Activated effector memory CD4-positive, alpha-beta T cell treated with Interleukin-2 at 50 U/mL for 16 hours (primary cell): ENCODE data around the gene KAT8.
"Not testable (repeated sequence)": the region's sequence is repeated elsewhere in the genome, so short reads cannot be mapped to it uniquely, and the experiment has no call there.

ENCODE experiments used
- DNase-seq: peaks from one replicate; pipeline ENCODE4 v3.0.0-alpha.2; 2020

The KAT8 gene

DNA sequence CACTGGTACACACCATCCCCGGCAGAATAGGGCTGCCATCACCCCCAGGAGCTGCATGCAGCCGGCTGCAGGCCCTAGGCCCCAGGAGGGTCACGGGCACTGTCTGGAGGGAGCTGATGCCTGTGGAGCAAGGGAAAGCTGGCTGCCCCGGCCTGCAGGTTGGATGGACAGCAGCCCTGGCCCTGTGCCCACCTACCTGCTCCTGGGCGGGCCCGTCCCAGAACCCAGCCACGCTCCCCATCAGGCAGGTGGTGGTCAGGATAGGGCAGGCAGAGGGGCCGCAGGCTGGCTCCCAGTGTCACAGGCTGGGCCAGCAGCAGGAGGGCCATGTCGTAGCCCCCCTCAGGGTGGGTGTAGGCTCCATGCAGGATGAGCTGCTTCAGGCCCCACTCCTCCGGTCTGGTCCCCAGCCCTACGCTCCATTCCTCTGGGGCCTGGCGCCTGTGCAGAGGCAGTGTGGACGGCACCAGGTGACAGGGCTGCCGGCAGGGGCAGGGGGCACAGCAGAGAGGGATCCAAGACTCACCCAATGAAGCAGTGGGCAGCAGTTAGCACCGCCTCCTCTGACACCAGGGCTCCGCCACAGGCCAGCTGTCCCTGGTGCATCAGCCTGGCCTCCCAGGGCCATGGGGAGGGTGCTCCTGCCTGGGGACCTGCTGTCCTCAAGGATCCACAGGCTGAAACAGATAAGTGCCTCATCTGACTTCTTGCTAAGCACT lies 32.7 kb upstream of the KAT8 start:
- no peak for DNase-seq

DNA sequence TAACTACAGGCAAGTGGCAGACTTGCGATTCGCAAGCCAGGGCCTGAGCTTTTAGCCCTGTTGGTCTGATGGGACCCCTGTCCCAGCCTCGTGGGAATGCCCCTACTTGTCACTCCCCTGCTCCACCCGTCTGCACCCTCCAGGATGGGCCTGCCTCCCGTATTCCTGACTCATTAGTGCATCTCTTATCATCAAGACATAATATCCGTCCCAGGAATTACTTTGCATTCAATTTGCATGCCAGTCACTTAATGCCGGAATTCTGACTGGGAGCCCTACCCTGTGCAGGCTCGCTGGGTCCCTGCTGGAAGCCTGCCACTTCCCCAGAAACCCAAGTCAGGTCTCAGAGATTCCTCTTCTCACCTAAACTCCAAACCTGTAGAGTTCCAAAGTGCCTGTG lies 32.1 kb upstream of the KAT8 start:
- DNase-seq: no peak

DNA sequence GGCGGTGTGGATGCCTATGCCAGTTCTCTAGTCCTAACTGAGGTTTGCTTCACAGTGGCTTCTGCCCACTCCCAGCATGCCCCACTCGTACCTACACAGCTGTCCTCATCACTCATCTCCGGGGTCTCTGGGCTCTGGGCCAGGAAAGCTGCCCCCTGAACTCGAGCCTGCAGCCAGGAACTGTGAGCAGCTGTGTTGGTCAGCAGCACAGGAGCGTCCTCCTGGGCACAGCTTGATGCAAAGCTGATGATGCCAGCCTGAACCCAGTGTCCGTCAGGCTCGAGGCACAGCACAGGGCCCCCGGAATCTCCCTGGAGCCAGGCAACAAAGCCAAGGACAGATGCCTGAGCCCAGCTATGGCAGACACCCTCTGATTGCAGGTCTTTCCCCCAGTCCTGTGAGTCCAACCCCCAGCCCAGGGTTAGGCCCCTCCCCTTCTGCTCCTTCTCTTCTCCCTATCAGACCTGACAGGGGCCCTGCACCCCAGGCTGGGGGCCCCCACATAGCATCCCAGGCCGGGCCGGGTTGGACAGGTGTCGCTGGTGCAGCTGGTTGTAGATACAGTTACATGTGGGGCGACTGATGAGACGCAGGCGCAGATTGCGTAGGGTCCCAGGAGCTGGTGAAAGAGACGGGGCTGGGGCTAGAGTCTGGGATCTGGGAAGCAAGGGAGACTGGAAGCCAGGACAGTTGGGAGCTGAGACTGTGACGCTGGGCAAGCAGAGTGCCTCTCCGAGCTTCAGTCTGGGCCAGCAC lies 31.4 kb upstream of the KAT8 start:
- DNase-seq: no peak

DNA sequence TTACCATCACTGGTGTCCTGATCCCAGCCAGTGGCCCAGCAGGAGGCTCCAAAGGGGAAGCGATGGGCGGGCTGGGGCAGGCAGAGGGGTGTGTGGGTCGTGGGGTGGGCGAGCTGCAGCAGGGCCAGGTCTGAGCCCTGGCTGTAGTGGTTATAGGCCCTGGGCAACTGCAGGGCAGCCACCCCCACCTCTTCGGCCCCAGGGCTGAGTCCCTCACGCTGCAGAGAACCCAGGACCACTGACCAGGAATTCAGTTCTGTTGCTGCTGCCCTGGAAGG lies 30.9 kb upstream of the KAT8 start:
- no peak for DNase-seq

DNA sequence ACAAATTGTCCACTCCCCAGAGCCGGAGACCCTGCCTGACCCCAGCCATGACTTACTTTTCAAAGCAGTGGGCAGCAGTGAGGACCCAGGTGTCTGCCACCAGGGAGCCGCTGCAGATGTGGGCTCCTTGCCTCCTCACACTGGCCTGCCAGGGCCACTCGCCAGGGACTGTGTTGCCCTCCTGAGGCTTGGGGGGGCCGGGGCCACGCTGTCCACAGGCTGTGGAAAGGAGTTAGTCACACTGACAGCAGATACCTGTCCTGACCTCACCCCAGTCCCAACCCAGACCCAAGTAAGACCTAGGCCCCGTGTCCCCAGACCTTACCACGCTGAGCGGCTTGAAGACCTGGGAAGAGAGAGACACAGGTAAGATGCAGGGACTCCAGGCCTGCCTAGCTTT lies 30.0 kb upstream of the KAT8 start:
- DNase-seq: no peak

DNA sequence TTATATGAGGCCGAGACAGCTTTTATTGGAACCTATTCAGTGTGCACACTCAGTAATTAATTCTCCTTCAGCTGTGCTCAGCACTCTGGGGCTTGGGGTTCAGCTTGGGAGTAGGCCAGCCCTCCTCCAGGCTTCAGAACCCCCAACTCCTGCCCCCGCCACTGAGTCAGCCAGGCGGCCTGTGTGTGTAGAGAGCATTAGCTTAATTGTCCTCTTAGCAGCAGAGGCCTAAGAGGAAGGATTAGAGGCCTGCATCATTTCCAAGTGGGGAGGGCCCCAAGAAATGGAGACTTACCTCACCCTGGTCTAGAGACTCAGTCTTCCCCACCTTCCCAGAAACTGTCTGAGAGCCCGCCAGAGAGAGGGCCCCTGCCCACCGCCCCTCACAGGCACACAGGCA lies 29.5 kb upstream of the KAT8 start:
- DNase-seq: no peak

DNA sequence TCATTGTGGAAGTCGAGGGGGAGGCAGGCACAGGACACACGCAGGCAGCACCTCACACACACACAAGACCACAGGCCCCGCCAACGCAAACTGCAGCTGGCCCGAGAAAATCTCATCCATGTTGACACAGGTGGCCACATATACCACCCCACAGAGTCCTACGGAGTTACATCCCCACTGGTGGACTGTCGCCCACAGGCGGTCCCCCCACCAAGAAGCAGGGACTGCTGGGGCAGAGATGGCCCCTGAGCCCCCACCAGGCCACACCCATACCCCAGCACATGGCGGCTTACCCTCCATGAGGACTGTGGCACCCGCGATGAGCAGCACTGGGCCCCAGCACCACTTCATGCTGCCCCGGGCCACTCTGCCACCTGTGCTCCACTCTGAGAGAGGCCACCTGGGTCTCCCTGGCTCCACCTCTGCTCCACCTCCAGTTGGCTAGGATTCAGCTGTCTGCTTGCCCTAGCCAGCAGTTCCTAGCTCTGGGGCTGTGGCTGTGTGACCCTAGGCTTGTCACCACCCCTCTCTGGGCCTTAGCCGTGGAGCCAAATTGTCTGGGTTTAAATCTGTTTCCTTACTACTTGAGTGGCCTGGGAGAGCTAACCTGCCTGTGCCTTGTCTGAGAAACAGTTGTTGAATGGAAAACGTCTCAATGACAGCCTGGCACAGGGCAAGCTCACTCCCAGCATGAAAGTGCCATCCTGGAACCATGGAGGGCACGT lies 28.8 kb upstream of the KAT8 start, which contains the start of gene PRSS53:
PRSS53 (minus strand) TSS at position 485 of the 725 bp plus-strand sequence; CDS start at position 351, 134 bp downstream.
- no peak for DNase-seq

DNA sequence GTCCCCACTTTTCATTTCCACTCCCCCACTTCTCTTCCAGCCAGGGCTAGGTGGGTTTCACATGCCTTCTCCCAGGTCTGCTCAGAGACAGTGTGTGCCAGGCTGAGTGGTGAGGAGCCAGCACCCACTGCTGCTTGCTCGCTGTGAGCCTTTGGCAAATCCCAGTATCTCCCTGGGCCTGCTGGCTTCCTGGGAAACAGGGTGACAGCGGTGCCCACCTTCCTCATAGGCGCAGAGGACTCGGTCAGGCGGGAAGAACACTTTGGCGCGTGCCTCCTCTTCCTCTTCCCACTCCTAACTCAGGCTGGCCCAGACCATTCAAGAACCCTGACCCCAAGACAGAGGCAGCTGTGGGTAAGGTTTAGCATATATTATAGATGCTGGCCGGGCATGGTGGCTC lies 28.3 kb upstream of the KAT8 start:
- DNase-seq: no peak

DNA sequence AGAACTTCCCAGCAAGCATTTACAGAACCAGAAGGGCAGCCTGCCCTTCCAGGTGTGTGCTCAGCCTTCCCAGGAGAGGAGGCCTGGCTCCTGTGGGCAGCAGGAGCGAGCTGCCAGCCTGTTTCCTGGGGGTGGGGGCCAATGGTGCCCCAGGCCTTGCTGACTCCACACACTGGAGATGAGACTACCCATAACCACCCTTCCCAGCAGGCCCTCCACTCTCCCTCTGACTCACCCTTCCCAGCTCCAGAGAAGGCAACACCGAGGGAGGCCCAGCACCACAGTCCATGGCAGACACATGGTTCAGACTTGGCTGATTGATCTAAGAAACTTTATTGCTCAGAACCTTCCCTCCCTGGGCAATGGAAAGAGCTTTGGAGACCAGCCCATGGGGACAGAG lies 26.9 kb upstream of the KAT8 start:
- no peak for DNase-seq

DNA sequence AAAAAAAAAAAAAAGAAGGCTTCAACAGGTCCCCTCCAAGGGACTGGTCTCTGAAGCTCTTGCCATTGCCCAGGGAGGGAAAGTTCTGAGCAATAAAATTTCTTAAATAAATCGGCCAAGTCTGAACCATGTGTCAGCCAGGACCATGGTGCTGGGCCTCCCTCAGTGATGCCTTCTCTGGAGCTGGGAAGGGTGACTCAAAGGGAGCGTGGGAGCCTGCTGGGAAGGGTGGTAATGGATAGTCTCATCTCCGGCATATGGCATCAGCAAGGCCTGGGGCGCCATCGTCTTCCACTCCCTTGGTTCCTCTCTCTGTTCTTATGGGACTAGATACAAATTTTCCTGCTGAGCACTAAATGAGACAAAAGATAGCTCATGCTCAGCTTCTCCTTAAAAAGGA lies 25.1 kb upstream of the KAT8 start:
- DNase-seq: no peak

DNA sequence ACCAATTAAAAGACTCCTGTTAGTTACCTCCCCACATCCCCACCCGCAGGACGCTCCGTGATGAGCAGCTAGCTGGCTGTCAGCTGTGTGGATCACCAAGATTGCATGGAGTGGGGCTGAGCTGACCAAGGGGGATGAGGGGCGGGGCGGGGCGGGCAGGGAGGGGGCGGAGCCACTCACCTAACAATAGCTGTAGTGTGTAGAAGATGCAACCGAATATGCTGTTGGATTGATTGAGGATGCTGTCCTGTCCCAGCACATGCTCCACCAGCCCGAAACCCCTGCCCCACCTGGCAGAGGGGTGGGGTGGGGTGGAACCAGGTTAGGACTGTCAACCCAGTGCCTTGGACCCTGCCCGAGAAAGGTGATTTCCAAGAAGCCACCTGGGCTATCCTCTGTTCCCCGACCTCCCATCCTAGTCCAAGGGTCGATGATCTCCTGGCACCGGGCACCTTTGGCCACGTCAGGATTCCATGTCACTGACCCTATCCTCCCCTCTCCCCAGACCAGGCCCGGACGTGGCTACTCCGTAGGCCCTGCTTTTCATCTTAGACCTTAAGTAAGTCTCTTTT lies 24.2 kb upstream of the KAT8 start:
- no peak for DNase-seq

DNA sequence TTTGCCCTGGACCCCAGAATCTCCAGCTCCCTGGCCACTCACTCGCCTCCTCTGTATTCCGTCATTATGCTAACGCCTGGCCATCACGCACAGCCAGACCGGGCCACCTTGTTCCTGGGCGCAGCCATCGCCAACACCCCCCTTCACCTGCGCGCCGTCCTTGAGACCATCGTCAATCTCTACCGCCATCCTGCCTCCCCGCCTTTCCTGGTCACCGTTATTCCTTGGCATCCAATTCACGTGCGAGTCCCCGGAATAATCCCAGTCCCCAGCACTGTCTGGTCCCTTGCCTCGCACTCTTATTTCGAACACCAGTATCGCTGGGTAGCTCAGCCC lies 23.4 kb upstream of the KAT8 start:
- DNase-seq: no peak

DNA sequence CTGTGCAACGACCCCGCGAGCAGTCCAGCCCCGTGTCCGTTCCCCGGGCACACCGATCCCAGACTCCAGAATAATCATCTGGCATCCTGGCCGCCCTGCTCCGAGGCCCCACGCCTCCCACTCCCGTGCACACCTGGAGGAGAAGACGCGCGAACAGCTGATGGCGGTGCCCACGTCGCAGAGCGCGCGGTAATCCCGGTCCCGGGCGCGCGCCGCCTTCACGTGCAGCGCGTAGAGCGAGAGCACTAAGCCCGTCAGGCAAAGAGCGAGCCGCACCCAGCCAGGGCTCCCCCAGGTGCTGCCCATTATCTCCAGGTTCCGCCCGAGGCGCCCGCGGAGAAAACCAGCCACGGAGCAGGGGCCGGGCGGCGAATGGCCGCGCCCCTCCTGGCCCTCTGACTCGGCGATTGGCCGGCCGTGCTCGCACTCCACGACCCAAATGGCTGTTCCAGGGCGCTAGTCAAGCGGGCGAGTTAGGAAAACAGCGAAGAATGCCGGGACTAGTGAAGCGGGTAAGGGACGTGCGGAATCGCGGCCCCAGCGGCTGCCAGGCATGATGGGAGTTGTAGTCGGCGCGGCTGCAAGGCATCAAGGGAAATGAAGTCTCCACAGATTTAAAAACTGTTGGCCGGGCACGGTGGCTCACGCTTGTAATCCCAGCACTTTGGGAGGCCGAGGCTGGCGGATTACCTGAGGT lies 22.9 kb upstream of the KAT8 start, which contains the start of gene VKORC1:
VKORC1 (minus strand) TSS at position 374 of the 697 bp plus-strand sequence; CDS start at position 306, 68 bp downstream.
- peak; percentile 81 for DNase-seq

DNA sequence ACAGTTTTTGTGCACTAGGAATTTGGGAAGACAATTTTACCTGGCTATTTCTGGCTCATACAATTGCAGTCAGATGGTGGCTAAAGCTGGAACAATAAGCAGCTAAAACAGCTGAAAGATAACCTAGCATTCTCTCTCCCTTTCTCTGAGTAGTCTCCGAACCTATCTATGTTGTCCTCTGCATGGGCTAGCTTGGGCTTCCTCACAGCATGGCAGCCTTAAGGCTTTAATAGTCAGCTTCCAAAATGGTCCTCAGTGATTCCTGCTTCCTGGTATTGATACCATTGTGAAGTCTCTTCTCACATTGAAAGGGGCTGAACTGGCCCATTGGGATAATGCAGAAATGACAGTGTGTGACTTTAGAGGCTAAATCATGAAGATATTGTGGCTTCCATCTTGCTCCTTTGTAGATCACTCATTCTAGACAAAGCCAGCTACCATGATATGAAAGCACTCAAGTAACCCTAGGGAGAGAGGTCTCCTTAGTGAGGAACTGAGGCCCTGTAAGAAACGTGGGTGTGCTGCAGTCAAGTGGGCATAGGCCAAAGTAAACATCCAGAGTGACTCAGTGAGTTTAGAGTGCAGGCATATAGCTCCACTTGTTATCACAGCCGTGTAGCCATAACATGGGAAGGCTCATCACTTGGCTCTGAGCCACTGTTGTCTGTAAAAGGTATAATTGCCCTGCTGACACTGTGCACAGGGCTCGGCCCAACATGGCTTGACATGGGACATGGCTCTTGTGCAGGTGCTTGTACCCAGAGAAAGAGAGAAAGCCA lies 17.4 kb upstream of the KAT8 start:
- DNase-seq: no peak

DNA sequence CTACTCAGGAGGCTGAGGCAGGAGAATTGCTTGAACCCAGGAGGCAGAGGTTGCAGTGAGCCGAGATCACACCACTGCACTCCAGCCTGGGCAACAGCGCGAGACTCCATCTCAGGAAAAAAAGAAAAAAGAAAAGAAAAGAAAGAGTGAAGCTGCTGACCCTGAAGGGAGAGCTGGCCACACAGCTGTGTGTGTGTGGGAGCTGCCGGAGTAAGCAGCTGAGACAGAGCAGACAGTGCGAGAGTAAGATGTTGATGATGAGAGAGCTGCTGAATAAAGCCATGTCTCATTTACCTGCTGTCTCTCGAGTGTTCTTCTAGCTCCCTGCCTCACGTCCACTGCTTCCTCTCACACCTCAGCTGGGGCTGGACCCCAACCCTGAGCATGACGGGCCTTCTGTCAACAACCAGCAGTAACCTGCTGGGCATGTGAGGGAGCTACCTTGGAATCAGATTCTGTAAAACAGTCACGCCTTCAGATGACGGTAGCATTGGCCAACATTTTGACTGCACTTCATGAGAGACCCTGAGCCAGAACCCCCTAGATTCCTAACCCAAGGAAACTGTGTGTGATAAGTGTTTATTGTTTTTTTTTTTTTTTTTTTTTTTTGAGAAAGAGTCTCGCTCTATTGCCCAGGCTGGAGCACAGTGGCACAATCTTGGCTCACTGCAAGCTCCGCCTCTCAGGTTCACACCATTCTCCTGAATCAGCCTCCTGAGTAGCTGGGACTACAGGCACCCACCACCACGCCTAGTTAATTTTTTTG lies 16.4 kb upstream of the KAT8 start:
- DNase-seq: not testable (repeated sequence)

DNA sequence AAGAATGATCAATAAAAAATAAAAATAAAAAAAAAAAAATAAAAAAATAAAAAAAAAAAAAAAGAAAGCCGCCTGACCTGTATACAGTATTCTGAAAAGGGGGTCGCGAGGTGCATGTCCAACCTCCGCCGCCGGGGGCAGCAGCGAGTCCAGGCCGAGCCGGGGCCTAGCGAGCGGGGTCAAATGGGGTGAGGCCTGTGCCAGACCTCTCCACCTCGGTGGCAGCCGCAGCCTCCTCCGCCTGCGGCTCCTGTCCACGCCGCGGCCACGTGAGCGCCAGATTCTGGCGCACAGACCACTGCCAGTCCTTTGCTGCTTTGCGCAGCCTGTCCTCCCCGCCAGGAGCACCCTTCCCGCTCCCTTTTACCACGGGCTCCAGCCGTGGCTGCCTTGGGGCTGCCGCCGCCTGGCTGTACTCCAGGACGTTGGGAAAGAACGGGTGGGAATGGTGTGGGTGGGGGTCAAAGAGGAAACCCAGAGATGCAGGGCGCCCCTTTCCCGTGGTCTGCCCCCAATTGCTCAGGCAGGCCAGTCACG lies 11.7 kb upstream of the KAT8 start:
- peak; percentile 60 for DNase-seq

DNA sequence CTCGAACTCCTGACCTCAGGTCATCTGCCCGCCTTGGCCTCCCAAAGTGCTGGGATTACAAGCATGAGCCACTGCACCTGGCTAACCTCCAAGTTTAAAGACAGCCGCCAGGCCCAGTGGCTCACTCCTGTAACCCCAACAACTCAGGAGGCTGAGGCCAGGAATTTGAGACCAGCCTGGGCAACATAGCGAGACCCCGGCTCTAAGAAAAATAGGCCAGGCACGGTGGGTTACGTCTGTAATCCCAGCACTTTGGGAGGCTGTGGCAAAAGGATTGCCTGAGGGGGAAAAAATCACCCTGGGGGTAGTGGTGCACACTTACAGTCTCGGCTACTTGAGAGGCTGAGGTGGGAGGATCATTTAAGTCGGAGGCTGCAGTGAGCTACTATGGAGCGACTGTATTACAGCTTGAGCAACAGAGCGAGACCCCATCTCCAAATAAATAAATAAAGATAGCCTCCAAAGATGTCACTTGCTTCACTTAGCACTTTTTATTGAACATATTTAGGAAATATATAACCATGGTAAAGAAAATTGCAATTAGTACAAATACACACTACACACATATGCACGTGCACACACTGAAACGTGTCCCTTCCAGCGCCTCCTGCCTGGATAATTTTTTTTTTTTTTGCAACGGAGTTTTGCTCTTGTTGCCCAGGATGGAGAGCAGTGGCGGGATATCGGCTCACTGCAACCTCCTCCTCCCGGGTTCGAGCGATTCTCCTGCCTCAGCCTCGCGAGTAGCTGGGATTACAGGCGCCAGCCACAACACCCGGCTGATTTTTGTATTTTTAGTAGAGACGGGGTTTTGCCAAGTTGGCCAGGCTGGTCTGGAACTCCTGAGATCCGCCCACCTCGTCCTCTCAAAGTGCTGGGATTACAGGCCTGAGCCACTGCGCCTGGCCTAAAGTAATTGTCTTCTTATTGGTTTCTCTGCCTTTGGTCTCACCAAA lies 10.7 kb upstream of the KAT8 start:
- DNase-seq: no peak

DNA sequence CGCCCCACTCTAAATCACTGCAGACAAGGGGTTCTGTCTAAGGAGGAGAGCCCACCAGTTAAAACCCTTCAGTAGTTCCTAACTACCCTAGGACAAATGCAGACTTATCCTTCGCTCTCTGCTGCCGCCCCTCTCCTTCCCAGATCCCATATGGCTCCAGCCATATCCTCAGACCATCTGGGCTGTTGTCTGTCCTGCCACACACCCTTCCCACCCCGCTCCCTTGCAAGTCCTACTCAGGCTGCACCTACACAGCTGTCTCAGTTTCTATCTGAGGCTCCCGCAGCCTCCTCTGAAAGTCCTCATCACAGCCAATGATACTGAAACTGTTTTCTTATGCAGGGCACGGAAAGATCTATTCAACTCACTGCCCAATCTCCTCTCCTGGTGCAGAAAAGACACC lies 10.0 kb upstream of the KAT8 start:
- DNase-seq: no peak

DNA sequence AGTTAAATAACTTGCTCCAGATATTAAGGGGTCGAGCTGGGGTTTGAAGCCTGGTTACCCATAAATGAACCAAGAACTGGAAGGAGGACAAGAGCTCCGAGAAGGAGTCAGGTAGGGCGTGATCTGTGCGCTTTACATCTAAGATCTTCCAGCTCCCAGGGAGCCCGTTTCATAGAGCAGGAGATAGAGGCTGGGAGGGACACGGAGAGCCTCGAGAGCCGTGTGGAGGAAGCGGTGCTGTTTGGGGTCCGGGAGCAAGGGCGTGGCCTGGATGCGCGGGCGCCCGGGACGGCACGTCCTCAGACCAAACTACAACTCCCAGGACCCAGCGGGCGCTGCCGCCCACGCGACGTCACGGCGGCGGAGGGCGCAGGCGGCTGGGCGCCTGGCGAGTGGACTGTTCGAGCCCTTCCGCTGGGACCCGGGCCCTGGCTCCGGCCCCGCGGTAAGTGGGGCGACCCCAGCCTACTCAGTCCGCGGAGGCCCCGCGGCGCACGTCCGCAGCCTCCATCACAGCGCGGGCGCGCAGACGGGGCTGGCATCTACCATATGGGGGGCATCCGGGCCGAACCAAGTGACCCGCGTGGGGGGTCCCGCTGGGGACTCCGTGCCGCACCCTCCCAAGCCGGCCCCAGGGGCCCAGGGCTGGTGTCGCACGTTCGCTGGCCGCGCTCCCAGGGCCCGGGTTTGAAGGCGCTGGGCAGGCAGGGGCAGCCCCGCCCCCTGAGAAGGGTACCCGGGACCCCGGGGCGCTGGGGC lies 9.2 kb upstream of the KAT8 start, which contains the start of gene BCKDK:
BCKDK (plus strand) TSS at position 352 of the 759 bp plus-strand sequence. CDS start 838 bp downstream, outside the sequence.
- DNase-seq: peak; percentile 51
